OCI-LY3 (cell line): ENCODE data around the gene PPFIA3.
A peak's percentile ranks its signal among the peaks of the same experiment; 100 is the strongest.

Source experiments
- CTCF ChIP-seq: fragments of 200-600, 300-600 bp; sonication (generic); IDR thresholded peaks from 2 replicates; pipeline ENCODE4 v1.5.1; 2014; ENCODE audit warnings: antibody characterized with exemption, low read length, low read depth
- EZH2phosphoT487 ChIP-seq: fragments of 200-600 bp; shearing (Covaris generic); IDR thresholded peaks from 2 replicates; pipeline ENCODE4 v1.6.1; 2018; ENCODE audit warnings: antibody characterized with exemption, mixed run types, low read depth

- TF ChIP-seq CTCF = peak; percentile 96
- TF ChIP-seq EZH2phosphoT487 = no peak
Observed at GRCh38 chr19:49145573-49146407, 26.4 kb downstream of the PPFIA3 start.
